22Rv1 (cell line): ENCODE measurements around the gene DCAF7.

Experiments
- H3K27ac ChIP-seq: fragments of 450-650 bp; 2 replicates; pipeline ENCODE4 v1.5.1; 2017
- ZFX ChIP-seq: fragments of 450-650 bp; IDR thresholded peaks from 2 replicates; pipeline ENCODE4 v1.6.1; 2017; ENCODE audit warnings: antibody characterized with exemption, borderline replicate concordance
- TF ChIP-seq, protein P1 (sequence below): fragments of 450-650 bp; IDR thresholded peaks from 2 replicates; pipeline ENCODE4 v1.5.1; 2017; ENCODE audit warnings: mild to moderate bottlenecking

DCAF7 gene

GRCh38 chr17:63561819-63562218 is 11.5 kb downstream of the DCAF7 start:
- TF ChIP-seq, protein P1, sequence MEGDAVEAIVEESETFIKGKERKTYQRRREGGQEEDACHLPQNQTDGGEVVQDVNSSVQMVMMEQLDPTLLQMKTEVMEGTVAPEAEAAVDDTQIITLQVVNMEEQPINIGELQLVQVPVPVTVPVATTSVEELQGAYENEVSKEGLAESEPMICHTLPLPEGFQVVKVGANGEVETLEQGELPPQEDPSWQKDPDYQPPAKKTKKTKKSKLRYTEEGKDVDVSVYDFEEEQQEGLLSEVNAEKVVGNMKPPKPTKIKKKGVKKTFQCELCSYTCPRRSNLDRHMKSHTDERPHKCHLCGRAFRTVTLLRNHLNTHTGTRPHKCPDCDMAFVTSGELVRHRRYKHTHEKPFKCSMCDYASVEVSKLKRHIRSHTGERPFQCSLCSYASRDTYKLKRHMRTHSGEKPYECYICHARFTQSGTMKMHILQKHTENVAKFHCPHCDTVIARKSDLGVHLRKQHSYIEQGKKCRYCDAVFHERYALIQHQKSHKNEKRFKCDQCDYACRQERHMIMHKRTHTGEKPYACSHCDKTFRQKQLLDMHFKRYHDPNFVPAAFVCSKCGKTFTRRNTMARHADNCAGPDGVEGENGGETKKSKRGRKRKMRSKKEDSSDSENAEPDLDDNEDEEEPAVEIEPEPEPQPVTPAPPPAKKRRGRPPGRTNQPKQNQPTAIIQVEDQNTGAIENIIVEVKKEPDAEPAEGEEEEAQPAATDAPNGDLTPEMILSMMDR = no peak
- no peak for TF ChIP-seq ZFX
- no peak overlapping the region for H3K27ac ChIP-seq

GRCh38 chr17:63563339-63563738 is 13.1 kb downstream of the DCAF7 start:
- TF ChIP-seq ZFX = no peak
- TF ChIP-seq, protein P1 = no peak
- no peak overlapping the region for H3K27ac ChIP-seq

DNA sequence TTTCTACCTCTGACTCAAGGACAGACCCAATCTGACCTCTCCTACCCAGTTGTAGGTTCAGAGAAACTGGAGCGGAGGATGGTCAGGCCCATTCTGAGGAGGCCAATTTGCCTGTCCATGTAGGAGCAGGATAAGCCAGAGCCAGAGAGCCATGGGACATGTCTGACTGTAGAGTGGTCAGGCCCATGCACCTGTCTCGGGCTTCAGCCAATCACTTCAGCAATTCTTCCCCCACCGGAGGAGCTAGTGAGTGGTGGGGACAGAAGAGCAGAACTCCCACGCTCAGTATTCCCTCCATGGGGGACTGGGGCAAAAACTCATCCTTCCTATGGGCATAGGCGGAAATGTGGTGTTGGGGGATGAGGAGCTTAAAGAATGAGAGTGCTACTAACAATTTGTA is 14.3 kb downstream of the DCAF7 start:
- TF ChIP-seq, protein P1 = no peak
- no peak for TF ChIP-seq ZFX
- no peak overlapping the region for H3K27ac ChIP-seq

- TF ChIP-seq, protein P1 = no peak
- no peak for TF ChIP-seq ZFX
- H3K27ac ChIP-seq = no peak overlapping the region
Observed at GRCh38 chr17:63567229-63567628, 17.0 kb downstream of the DCAF7 start.

DNA sequence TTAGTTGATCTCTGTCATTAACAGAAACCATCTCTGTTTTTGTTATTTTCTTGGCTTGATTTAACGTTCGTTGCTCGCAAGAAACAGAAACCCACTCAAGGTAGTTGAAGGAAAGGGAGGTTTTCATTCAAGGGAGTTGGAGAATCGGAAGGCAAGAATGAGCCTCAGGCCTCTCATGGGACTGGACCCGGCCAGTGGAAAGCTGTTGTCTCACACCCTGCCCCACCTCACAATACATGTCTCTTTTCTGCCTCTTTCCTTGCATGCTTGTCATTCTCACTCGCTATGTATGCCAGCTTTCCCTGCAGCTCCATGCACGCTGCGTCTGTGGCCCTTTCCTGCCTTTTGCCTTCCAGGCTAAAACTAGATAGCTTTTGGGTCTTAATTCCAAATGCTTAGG is 18.3 kb downstream of the DCAF7 start:
- H3K27ac ChIP-seq = no peak overlapping the region
- TF ChIP-seq ZFX = no peak
- TF ChIP-seq, protein P1 = no peak

DNA sequence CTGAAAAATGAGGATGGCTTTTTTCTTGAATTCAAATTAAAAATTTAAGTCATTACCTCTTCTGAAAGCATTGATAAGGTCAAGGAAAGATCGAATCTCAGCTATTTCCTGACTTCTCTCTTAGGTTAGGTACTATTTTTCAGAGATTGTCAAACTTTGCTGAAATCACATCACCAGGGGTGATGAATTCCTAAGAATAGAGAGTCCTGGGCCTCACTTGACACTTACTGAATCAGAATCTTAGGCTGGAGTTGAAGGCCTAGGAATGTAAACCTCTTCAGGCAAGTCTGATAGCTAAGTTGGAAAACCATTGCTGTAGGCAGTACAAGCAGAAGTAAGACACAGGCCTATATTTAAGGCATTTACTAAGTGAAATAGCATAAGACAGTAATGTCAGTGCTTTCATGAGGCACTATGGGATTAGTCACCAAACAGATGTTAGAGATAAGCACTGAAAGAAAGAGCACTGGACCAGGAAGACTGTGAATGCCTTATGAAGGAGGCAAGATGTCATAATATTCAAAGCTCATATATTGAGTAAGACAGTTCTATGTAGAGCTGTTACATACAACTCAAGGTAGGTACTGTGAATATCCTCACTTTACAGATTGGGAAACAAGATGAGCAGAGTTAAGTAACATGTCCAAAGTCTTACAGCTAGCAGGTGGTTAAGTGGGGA is 21.5 kb downstream of the DCAF7 start:
- TF ChIP-seq, protein P1 = no peak
- TF ChIP-seq ZFX = no peak
- no peak overlapping the region for H3K27ac ChIP-seq

- TF ChIP-seq, protein P1 = peak; percentile 30
- no peak for TF ChIP-seq ZFX
- H3K27ac ChIP-seq = no peak overlapping the region
Observed at GRCh38 chr17:63573634-63574033, 23.4 kb downstream of the DCAF7 start.
